BLaER1 (cell line): ENCODE data around the gene ZC4H2.
A peak's percentile ranks its signal among the peaks of the same experiment; 100 is the strongest.
"Not testable (repeated sequence)": the region's sequence is repeated elsewhere in the genome, so short reads cannot be mapped to it uniquely, and the experiment has no call there.

ENCODE experiments used
- H3K27ac ChIP-seq: shearing (Covaris generic); formaldehyde crosslinking; 2 replicates; pipeline ENCODE4 v1.8.1; 2022
- H3K27me3 ChIP-seq: shearing (Covaris generic); formaldehyde crosslinking; 2 replicates; pipeline ENCODE4 v1.8.1; 2022
- H3K36me3 ChIP-seq: shearing (Covaris generic); formaldehyde crosslinking; 2 replicates; pipeline ENCODE4 v1.8.1; 2022
- H3K4me1 ChIP-seq: shearing (Covaris generic); formaldehyde crosslinking; 2 replicates; pipeline ENCODE4 v1.8.1; 2022
- H3K4me2 ChIP-seq: shearing (Covaris generic); formaldehyde crosslinking; 2 replicates; pipeline ENCODE4 v1.8.1; 2022
- H3K4me3 ChIP-seq: shearing (Covaris generic); formaldehyde crosslinking; 2 replicates; pipeline ENCODE4 v1.8.1; 2022
- H3K9ac ChIP-seq: shearing (Covaris generic); formaldehyde crosslinking; 2 replicates; pipeline ENCODE4 v1.8.1; 2022
- H3K9me3 ChIP-seq: shearing (Covaris generic); formaldehyde crosslinking; 2 replicates; pipeline ENCODE4 v1.8.1; 2022
- H4K20me1 ChIP-seq: shearing (Covaris generic); formaldehyde crosslinking; 2 replicates; pipeline ENCODE4 v1.8.1; 2022
- Cebpa-rat ChIP-seq: shearing (Covaris generic); IDR thresholded peaks from 2 replicates; pipeline ENCODE4 v1.8.1; 2022

The ZC4H2 gene

GRCh38 chrX:64975491-64975890 lies 759 bp downstream of the ZC4H2 start:
- H3K9me3 ChIP-seq: peaks cover 28% of the 10 kb centered on the region
- H3K4me2 ChIP-seq: peak overlapping the region; percentile 67
- peaks cover 10% of the 10 kb centered on the region for H3K4me1 ChIP-seq
- TF ChIP-seq Cebpa-rat: no peak
- H3K27ac ChIP-seq: peak overlapping the region; percentile 62
- peak overlapping the region; percentile 73 for H3K4me3 ChIP-seq
- peak overlapping the region; percentile 79 for H3K9ac ChIP-seq
- no peaks in the 10 kb centered on the region for H4K20me1 ChIP-seq
- H3K36me3 ChIP-seq: peaks cover 20% of the 10 kb centered on the region
- peaks cover 26% of the 10 kb centered on the region for H3K27me3 ChIP-seq

GRCh38 chrX:64925480-64925879 lies 50.8 kb downstream of the ZC4H2 start:
- H3K27ac ChIP-seq: no peak overlapping the region
- peaks cover 13% of the 10 kb centered on the region for H3K36me3 ChIP-seq
- no peak overlapping the region for H3K4me2 ChIP-seq
- no peaks in the 10 kb centered on the region for H4K20me1 ChIP-seq
- H3K4me1 ChIP-seq: no peaks in the 10 kb centered on the region
- H3K9ac ChIP-seq: no peak overlapping the region
- H3K9me3 ChIP-seq: peaks cover 18% of the 10 kb centered on the region
- no peak for TF ChIP-seq Cebpa-rat
- peaks cover 10% of the 10 kb centered on the region; the same call in 1 of the 2 replicates for H3K27me3 ChIP-seq
- H3K4me3 ChIP-seq: no peak overlapping the region

DNA sequence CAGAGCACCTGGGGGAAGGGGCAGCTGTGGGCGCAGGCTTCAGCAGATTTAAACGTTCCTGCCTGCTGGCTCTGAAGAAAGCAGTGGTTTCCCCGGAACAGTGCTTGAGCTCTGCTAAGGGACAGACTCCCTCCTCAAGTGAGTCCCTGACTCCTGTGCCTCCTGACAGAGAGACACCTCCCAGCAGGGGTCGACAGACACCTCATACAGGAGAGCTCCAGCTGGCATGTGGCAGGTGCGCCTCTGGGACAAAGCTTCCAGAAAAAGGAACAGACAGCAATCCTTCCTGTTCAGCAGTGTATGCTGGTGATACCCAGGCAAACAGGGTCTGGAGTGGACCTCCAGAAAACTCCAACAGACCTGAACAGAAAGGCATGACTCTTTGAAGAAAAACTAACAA lies 68.1 kb downstream of the ZC4H2 start:
- Histone ChIP-seq H3K36me3 (peaks cover 43% of the 10 kb centered on the region), H3K4me2 (no peak overlapping the region), H3K9me3 (peaks cover 28% of the 10 kb centered on the region), H4K20me1 (no peaks in the 10 kb centered on the region), H3K27ac (no peak overlapping the region), H3K27me3 (peaks cover 39% of the 10 kb centered on the region), H3K9ac (no peak overlapping the region), H3K4me1 (no peaks in the 10 kb centered on the region), H3K4me3 (no peak overlapping the region)
- no peak for TF ChIP-seq Cebpa-rat

- H3K27ac ChIP-seq: no peak overlapping the region
Observed at GRCh38 chrX:64894454-64895038, 81.7 kb downstream of the ZC4H2 start.

DNA sequence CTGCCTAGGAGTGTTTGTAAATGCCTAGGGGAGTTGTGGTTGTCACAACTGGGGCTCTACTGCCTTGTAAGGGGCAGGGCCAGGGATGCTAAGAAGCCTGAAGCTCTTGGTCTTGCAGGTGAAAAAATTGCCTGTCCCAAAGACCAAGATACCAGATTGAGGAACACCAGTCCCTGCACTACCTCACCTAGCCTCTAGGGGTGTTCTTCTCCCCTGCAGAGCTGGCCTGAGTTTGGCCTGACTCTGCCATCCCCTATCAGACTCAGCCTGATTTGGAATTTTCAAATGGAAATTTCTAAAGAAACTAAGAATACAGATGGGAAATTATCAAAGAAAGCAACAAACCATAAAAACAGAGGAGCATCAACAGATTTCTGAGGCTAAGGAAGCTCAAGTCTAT lies 90.4 kb downstream of the ZC4H2 start:
- Histone ChIP-seq H4K20me1 (no peaks in the 10 kb centered on the region), H3K9ac (no peak overlapping the region), H3K4me1 (no peaks in the 10 kb centered on the region), H3K4me2 (no peak overlapping the region), H3K27me3 (no peaks in the 10 kb centered on the region), H3K36me3 (no peaks in the 10 kb centered on the region), H3K27ac (no peak overlapping the region), H3K4me3 (no peak overlapping the region), H3K9me3 (no peaks in the 10 kb centered on the region)
- no peak for TF ChIP-seq Cebpa-rat

More at GRCh38 chrX:64894454-64895038, 81.7 kb downstream of the ZC4H2 start:
- Histone ChIP-seq H3K36me3 (no peaks in the 10 kb centered on the region), H3K9ac (no peak overlapping the region), H3K27me3 (no peaks in the 10 kb centered on the region), H3K4me2 (no peak overlapping the region), H3K9me3 (peaks cover 13% of the 10 kb centered on the region; the same call in 1 of the 2 replicates), H3K4me1 (no peaks in the 10 kb centered on the region), H4K20me1 (no peaks in the 10 kb centered on the region), H3K4me3 (no peak overlapping the region)
- TF ChIP-seq Cebpa-rat: no peak

DNA sequence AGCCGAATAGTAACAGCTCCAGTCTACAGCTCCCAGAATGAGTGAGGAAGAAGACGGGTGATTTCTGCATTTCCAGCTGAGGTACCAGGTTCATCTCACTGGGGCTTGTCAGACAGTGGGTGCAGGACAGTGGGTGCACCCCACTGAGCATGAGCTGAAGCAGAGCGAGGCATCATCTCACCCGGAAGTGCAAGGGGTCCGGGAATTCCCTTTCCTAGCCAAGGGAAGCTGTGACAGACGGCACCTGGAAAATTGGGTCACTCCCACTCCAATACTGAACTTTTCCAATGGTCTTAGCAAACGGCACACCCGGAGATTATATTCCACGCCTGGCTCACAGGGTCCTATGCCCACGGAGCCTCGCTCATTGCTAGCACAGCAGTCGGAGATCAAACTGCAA lies 97.5 kb downstream of the ZC4H2 start:
- H4K20me1 ChIP-seq, H3K4me1 ChIP-seq, H3K4me3 ChIP-seq, H3K4me2 ChIP-seq, H3K27me3 ChIP-seq, H3K27ac ChIP-seq, H3K9ac ChIP-seq, H3K36me3 ChIP-seq: not testable (repeated sequence)
- peaks cover 15% of the 10 kb centered on the region for H3K9me3 ChIP-seq

GRCh38 chrX:64867217-64867616 lies 109.0 kb downstream of the ZC4H2 start:
- H3K27ac ChIP-seq: no peak overlapping the region

More at GRCh38 chrX:64867217-64867616, 109.0 kb downstream of the ZC4H2 start:
- no peaks in the 10 kb centered on the region for H4K20me1 ChIP-seq
- no peak overlapping the region for H3K4me3 ChIP-seq
- H3K4me2 ChIP-seq: no peak overlapping the region
- H3K9ac ChIP-seq: no peak overlapping the region
- H3K27me3 ChIP-seq: no peaks in the 10 kb centered on the region; the same call in 1 of the 2 replicates
- no peaks in the 10 kb centered on the region for H3K4me1 ChIP-seq
- H3K9me3 ChIP-seq: peaks cover 40% of the 10 kb centered on the region
- TF ChIP-seq Cebpa-rat: no peak
- no peaks in the 10 kb centered on the region for H3K36me3 ChIP-seq
